ENCODE data around the gene POLR1C. TPM values are rescaled to one million over a fixed set of nuclear protein-coding genes. Genes with fewer than 3 reads are reported as not detected.

The POLR1C gene
- total RNA-seq, 1 donor from 2014 or later = 30.7 TPM

DNA sequence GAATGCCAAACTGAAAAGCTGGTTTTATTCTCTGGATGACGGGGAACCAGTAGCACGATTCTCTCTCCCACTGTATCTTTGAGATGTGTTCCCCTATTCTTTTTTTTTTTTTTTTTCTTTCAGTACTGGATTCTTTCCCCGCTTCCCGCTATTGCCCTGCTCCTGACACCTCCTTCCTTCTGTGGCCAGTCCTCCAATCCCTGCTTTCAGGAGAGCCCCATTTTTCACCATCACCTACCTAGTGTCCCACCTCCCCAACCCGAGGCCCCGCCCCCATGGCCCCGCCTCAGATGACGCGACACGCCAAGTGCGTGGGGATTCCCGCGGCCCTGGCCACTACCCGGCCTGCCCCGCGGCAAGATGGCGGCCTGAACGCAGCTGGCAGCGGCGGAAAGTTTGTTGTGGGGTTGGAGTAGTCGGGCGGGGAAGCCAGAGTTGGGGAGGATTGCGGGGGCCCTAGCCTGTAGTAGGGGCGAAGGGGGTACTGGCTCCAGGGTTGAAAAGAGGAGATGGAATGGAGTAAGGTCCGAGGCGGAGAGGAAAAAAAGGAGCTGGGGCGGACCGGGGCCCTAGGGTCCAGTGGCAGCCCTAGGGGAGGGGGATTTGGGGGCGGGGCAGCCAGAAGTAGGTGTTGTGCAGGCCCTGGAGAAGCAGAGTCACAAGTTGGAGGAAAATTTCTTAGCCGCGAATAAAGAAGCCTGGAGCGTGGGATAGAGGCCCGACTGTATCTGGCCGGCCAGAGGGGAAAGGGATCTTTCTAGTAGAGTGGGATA, 39.5 kb upstream of the POLR1C start, which contains the start of gene TJAP1:
Gene TJAP1, plus strand, starts transcription at position 336 of the 773 bp plus-strand sequence. CDS start 21,432 bp downstream, outside the sequence.
- Mint-ChIP-seq H3K36me3 (ENCODE audit: low read depth, unreplicated experiment) (no peaks in the 10 kb centered on the region), H3K27me3 (ENCODE audit: unreplicated experiment) (peaks cover 1% of the 10 kb centered on the region), H3K27ac (ENCODE audit: unreplicated experiment) (peak within 1 kb of the TSS; percentile 65), H3K4me1 (ENCODE audit: unreplicated experiment) (peaks cover 21% of the 10 kb centered on the region), H3K9me3 (ENCODE audit: unreplicated experiment) (no peaks in the 10 kb centered on the region), H3K4me3 (ENCODE audit: unreplicated experiment) (peak within 1 kb of the TSS; percentile 90)
- TF ChIP-seq, protein P1, sequence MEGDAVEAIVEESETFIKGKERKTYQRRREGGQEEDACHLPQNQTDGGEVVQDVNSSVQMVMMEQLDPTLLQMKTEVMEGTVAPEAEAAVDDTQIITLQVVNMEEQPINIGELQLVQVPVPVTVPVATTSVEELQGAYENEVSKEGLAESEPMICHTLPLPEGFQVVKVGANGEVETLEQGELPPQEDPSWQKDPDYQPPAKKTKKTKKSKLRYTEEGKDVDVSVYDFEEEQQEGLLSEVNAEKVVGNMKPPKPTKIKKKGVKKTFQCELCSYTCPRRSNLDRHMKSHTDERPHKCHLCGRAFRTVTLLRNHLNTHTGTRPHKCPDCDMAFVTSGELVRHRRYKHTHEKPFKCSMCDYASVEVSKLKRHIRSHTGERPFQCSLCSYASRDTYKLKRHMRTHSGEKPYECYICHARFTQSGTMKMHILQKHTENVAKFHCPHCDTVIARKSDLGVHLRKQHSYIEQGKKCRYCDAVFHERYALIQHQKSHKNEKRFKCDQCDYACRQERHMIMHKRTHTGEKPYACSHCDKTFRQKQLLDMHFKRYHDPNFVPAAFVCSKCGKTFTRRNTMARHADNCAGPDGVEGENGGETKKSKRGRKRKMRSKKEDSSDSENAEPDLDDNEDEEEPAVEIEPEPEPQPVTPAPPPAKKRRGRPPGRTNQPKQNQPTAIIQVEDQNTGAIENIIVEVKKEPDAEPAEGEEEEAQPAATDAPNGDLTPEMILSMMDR (IDR thresholded peaks at IDR 0.05; ENCODE audit: unreplicated experiment) = no peak
- peak; percentile 96 for DNase-seq (ENCODE audit: low spot score)

- Mint-ChIP-seq H3K4me1 (ENCODE audit: unreplicated experiment) (peaks cover 21% of the 10 kb centered on the region), H3K9me3 (ENCODE audit: unreplicated experiment) (no peaks in the 10 kb centered on the region), H3K27ac (ENCODE audit: unreplicated experiment) (peak overlapping the region; percentile 65), H3K27me3 (ENCODE audit: unreplicated experiment) (peaks cover 1% of the 10 kb centered on the region), H3K4me3 (ENCODE audit: unreplicated experiment) (peak overlapping the region; percentile 90), H3K36me3 (ENCODE audit: low read depth, unreplicated experiment) (no peaks in the 10 kb centered on the region)
- DNase-seq (ENCODE audit: low spot score) = no peak
- TF ChIP-seq, protein P1 (IDR thresholded peaks at IDR 0.05; ENCODE audit: unreplicated experiment) = no peak
Measured at GRCh38 chr6:43478008-43478372, 38.9 kb upstream of the POLR1C start.

- TF ChIP-seq, protein P1 (IDR thresholded peaks at IDR 0.05; ENCODE audit: unreplicated experiment) = no peak
- Mint-ChIP-seq H3K27me3 (ENCODE audit: unreplicated experiment) (peaks cover 1% of the 10 kb centered on the region), H3K27ac (ENCODE audit: unreplicated experiment) (no peak overlapping the region), H3K36me3 (ENCODE audit: low read depth, unreplicated experiment) (no peaks in the 10 kb centered on the region), H3K4me1 (ENCODE audit: unreplicated experiment) (peaks cover 21% of the 10 kb centered on the region), H3K9me3 (ENCODE audit: unreplicated experiment) (no peaks in the 10 kb centered on the region), H3K4me3 (ENCODE audit: unreplicated experiment) (no peak overlapping the region)
- DNase-seq (ENCODE audit: low spot score) = no peak
Measured at GRCh38 chr6:43481075-43481474, 35.8 kb upstream of the POLR1C start.

DNA sequence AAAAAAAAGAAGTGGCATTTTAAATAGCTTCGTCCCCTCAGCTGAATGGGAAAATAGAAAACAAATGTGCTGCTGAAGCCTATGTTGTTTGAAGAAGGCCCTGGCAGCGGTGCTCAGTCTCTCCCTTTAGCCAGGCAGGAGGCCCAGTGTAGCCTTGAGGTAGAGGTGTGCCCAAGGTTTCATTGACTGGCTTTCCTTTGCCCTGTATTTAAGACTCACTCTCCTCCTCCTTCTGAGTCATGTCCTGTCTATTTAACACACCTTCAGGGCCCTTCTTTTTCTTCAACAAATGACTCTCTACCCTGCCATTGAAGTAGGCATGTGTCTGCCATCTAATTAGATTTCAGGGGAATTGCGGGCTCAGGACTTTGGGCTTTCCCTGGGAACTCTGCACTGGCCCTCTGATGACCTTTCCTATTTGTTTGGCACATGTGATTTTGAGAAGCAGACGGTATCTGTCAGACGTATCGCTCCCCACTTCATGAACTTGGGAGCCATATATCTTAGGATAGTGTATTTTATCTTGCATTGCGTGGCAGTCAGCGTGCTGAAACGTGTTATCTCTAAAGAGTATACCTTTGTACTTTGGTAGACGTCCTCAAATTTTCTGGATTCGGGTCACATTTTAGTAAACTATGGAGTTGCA, 35.2 kb upstream of the POLR1C start:
- DNase-seq (ENCODE audit: low spot score) = no peak
- H3K4me1 Mint-ChIP-seq (ENCODE audit: unreplicated experiment) = peaks cover 21% of the 10 kb centered on the region
- no peaks in the 10 kb centered on the region for H3K36me3 Mint-ChIP-seq (ENCODE audit: low read depth, unreplicated experiment)
- no peaks in the 10 kb centered on the region for H3K9me3 Mint-ChIP-seq (ENCODE audit: unreplicated experiment)
- no peak overlapping the region for H3K27ac Mint-ChIP-seq (ENCODE audit: unreplicated experiment)
- no peaks in the 10 kb centered on the region for H3K27me3 Mint-ChIP-seq (ENCODE audit: unreplicated experiment)
- TF ChIP-seq, protein P1 (IDR thresholded peaks at IDR 0.05; ENCODE audit: unreplicated experiment) = no peak
- H3K4me3 Mint-ChIP-seq (ENCODE audit: unreplicated experiment) = no peak overlapping the region
